Retina (tissue), 1 donor: ENCODE data around the gene COL6A1.

Experiments used
- DNase-seq: peaks from one replicate; pipeline ENCODE4 v3.0.0-alpha.2; 2016

Gene COL6A1

DNA sequence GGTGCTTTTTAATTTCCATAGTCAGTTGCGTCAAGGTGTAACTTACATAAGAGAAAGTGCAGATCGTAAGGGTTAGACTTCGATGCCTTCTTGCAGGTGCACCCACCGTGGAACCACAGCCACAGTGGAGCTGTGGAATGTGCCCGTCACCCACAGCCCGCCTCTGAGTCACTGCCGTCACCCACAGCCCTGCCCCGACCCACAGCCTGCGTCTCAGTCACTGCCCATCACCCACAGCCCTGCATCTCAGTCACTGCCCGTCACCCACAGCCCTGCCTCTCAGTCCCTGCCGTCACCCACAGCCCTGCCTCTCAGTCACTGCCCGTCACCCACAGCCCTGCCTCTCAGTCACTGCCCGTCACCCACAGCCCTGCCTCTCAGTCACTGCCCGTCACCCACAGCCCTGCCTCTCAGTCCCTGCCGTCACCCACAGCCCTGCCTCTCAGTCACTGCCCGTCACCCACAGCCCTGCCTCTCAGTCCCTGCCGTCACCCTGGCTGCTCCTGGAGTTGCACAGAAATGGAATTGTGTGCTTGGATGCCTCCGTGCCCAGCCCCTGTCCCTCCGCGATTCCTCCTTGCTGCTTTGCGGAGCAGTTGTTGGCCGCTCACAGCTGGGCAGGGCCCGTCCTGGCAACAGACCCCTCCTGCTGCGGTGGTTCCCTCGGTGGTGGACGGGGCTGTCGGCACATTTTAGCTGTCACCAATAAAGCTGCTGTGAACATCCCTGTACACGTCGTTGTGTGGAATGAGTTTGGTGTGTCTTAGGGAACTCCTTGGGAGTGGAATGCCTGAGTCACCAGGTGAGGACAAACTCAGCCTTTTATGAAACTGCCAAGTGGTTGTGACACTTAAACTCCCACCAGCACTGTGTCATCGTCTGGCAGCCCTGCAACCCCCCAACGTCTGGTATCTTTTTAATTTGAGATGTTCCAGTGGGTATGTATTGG is 71.4 kb downstream of the COL6A1 start:
- no peak for DNase-seq

DNA sequence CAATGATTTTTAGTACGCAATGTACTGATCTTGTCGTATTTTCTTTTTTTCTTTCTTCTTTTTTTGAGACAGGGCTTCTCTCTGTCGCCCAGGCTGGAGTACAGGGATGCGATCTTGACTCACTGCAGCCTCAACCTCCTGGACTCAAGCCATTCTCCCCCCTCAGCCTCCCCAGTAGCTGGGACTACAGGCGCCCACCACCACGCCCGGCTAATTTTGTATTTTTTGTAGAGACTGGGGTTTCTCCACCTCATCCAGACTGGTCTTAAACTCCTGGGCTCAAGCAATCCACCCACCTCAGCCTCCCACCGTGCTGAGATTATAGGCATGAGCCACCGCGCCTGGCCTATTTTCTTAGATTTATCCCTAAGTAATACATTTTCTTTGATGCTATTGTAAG is 72.5 kb downstream of the COL6A1 start:
- no peak for DNase-seq

DNA sequence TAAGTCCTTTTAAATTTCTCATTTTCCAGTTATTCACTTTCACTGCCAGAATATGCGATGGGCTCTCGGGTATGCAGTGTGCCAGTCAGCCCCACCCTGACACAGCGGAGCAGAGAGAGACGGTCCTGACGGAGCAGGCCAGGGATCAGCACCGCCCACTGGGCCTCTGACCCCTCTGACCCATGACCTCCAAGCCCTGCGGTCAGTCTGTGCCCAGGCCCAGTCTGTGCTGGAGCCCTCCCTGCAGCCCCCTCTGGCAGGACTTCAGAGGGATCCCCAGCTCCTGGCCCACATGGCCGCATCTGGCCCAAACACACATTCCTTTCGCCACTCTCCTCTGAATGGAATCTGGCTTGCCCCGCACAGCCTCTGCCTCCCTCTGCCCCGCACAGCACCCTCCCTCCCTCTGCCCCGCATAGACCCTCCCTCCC is 72.9 kb downstream of the COL6A1 start:
- DNase-seq = no peak
